Globus pallidus (tissue), 1 donor: ENCODE results near the gene TMOD1.
"Not testable (repeated sequence)": the region's sequence is repeated elsewhere in the genome, so short reads cannot be mapped to it uniquely, and the experiment has no call there.

Source experiments
- DNase-seq: peaks from one replicate; pipeline ENCODE4 v3.0.0-alpha.2; 2015; ENCODE audit warnings: low spot score

Gene TMOD1

DNA sequence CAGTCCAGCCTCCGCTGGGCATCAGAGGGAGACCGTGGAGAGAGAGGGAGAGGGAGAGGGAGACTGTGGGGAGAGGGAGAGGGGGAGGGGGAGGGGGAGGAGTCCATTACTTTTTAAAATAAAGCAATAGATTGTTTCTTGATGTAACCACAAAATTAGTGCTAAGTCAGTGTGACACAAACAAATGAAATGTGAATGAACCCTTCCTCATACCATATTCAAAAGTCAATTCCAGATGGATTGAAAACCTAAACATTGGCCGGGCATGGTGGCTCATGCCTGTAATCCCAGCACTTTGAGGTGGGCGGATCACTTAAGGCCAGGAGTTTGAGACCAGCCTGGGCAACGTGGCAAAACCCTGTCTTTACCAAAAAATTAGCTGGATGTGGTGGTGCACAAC lies 2.6 kb upstream of the TMOD1 start:
- DNase-seq = not testable (repeated sequence)

DNA sequence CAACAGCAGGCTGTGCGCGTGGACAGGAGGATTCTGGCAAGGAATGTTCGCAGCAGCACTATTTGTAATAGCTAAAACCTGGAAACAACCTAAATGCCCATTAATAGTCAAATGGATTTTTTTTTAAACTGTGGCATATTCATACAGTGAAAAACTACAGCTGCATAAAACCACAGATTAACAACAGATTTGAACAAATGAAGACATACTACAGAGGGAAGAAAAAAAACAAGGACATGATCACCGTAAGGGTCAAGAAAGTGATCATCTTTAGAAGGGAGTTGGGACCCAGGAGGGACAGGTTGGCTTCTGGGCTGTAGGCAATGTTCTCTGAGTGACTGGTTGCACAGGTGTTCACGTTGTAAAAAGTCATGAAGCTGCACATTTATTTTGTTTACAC lies 1.2 kb upstream of the TMOD1 start:
- DNase-seq = no peak

DNA sequence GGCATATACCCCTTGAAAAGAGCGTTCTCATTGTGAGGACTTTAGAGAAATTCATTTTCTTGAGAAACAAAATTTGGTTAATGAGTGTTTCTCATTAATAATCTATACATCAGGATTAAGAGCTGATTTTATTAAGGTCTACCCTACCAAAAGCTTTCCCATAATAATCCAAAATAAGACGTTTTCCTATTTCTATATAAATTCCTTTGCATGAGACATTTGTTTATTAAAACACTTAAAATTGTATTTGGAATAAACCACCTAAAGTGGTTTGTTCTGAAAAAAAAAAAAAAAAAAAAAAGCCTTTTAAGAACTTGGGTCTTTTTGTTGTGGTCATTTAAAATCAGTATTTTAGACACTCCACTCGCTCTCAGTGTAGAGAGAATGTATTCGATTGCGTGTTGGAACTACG lies 695 bp upstream of the TMOD1 start:
- no peak for DNase-seq

DNA sequence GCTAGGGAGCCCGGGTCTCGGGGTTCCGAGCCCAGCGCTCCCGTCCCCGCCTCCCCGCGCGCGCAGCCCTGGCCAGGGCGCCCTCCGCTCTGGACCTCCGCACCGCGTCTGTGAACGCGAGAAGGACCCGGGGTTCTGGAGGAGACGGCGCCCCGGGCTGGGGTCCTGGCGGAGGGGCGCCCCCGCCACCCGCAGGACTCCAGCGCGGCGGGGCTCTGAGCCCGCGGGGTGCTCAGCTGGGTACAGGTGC lies 431 bp downstream of the TMOD1 start:
- no peak for DNase-seq

DNA sequence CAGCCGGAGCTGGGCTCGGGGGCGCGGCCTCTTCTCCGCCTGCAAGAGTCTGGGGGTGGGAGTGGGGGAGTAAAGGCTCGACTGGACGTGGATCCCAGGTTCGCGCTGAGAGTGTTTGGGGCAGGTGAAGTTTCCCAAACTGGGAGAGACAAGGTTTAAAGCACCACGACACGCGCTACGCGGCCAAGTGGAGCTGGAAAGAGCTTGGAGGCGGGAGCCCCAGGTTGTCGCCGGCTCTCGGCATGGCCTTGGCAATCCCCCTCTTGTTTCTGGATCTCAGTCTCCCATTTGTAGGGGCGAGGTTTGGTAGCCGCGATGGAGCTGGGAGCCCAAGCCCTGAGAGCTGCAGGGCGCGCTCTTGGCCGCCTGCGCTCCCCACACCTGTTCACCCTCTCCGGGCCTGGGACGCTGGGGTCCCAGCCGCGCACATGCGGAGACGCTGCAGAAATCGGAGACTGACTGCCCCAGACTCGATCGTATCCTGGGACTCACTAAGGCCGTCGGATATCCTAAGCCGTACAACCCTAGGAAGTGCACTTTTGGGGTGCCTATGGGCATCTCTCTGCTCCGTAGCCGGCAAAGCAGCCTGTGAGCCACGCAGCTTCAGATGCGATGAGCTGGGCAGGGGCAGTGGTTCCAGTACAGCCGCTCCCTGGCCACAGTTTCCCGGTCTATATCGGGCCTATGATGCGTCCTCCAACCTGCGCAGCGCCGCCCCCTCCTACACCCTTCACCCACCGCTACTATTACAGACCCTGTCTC lies 937 bp downstream of the TMOD1 start:
- DNase-seq = peak; percentile 21

DNA sequence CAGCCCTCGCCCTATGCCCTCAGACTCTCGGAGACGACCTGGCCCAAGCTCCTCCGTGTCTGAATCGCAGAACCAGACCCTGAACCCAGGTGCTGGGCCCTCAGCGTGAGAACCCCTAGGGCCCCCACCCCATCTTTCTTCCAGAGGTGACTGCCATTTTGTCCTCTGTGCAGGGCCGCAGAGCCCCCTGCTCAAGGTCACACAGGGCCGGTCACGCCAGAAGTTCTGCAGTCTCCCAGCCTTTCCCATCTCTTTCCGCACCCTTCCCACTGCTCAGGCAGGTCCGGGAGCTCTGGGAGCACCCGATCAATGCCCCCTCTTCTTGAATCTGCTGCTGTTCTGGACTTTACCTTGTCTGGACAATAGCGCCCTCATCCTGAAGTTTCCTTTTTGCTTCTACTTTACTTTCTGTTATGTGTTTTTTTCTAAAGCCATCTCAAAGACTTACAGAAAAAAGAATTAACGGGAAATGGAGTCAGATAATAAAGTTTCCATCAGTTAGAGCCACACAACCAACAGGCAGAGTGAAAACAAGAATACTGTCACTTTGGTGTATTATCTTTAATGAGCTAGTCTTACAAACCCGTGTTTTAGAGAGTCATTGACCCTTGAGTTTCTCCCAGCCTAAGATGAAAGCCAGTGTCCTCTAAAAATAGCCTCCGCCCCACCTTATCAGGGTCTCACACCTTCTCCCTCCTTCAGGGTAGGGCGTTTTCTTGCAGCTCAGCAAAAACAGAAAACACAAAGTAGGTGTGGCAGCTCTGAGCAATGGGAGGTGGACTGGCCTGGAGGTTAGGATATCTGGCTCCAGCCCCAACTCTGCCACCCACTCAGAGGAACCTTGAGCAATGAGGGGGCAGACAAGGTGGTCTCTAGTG lies 1.8 kb downstream of the TMOD1 start:
- DNase-seq = no peak

DNA sequence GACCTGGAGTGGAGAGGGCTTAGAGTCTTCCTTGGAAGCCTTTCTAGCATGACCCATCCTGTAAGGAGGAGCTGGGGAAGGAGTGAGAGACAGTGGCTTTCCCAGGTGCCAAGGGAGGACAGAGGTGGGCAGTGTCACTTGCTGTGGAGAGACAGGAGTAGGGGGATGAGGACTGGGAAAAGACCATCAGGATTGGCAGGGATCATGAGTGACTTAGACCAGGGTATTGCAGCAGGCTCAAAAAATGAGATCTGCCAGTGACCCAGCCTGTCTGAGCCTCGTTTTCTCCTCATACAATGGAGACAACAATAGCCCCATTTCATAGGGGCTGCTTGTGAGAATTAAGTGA lies 2.4 kb downstream of the TMOD1 start:
- DNase-seq = no peak

DNA sequence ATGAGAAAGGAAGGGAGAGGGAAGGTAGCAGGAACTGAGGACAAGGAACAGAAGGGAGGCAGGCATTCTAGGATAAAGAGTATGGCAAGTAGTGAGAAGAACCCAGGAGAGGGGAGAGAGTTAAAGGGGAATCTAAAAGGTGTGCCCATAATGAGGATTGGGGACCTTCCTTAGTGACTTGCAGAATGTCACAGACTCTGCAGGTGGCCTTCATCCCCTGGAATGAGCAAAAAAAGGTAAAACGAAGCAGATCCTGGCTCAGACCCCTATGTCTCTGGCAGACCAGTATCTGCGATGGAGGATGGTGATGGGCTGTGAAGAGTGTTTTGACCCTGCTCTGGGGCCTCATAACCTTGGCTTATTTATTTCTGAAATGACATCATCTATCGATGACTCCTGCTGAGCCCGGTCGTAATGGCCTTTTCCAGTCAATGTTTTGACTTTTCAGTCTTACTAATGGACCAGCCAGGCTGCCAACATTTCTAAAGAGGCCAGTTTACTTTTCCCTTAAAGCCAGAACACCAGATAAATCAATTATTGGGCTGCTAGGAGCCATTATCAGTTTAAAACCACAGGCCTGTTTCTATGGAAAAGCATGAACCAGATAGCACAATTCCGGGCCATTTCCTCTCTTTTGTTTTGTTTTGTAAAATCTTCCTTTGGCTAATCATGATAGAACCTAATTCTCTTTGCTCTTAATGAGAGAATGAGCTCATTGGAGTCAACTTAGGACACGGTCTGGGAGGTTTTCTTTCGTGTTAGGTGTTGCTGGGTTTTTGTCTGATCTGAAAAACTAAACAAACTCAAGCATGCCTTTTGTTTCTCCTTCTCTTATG lies 3.1 kb downstream of the TMOD1 start:
- no peak for DNase-seq

DNA sequence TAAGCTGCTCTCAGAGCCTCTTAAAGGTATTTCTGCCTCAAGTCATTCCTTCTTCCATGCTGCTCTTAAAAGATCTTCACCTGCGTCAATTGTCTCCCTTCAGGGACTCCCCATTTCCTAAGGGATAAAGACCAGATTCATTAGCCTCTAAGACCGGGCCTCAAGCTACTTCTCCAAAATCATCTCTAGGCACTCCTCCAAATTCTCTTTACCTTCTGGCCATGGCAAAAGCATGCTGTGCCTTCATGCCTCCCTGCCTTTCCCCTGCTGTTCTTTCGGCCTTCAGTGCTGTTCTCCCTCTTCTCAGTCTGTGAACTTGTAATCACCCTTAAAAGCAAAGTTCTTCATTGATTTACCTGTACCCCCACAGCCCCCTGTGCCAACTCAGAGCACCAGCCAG lies 4.4 kb downstream of the TMOD1 start:
- DNase-seq = no peak

DNA sequence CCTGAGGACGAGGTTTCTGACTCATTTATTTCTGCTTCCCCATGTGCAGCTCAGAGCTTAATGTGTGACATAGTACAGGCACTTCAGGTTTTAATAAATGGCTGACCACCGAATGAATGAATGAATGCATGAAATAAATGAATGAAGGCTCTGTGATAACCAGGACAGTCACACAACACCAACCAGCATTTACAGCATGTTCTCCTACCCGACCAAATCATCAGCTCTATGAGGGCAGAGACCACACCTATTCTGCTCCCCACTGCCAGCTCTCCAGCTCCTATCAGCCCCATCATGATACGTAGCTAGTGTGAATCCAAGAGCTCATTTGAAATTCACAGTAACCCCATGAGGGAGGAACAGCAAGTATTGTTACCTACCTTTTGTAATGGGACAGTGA lies 4.8 kb downstream of the TMOD1 start:
- no peak for DNase-seq

DNA sequence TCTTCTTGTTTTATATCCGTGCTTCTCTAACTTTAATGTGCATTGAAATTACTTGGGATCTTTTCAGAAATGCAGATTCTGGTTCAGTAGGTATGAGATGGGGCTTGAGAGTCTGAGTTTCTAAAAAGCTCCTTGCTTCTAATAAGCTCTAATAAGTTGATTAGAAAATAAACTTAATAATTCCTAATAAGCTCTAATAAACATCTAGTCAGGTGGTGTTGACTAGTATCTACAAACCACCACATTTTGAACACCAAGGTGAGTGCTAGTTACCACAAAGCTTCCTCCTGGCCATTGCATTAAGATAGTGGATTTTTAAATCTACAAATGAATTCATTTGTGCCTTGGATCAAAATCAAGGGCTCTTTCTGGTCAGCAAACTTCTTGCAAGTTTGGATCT lies 5.3 kb downstream of the TMOD1 start:
- no peak for DNase-seq

DNA sequence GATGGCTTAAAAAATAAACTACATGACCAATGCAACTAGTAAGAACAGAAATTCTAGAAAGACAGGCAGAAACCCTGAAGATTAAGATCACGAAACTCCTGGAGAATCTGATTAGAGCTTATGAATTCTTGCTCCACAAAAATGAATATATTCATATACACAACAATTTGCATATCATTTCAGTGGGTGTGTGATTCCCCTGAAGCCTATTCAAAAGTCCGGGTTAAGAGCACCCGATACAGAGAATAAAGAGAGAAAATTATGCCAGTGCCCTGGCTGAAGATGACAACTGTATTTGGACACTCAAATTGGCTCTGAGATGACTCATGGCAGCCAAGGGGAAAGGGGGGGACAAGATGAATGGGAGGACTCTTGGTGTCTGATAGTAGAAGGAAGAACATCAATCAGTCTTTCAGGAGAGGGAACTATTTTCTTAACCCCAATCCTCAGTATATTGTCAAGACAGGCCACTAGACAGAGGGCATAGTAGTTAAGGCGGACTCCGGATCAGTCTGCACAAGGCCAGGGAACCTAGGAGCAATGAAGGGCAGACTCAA lies 6.0 kb downstream of the TMOD1 start:
- DNase-seq = no peak

DNA sequence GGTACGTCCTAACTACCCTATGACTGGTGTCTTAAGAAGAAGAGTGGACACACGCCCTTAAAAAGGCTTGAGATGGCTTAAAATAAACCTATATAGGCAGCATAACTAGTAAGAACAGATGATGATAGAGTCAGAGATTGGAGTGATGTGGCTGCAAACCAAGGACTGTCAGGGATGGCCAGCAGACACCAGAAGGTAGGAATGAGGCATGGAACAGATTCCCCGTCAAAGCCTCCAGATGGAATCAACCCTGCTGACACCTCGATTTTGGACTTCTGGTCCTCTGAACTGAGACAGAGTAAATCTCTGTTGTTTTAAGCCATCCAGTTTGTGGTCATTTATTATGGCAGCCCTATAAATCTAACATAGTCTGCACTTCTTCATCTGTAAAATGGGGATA lies 7.4 kb downstream of the TMOD1 start:
- DNase-seq = no peak

DNA sequence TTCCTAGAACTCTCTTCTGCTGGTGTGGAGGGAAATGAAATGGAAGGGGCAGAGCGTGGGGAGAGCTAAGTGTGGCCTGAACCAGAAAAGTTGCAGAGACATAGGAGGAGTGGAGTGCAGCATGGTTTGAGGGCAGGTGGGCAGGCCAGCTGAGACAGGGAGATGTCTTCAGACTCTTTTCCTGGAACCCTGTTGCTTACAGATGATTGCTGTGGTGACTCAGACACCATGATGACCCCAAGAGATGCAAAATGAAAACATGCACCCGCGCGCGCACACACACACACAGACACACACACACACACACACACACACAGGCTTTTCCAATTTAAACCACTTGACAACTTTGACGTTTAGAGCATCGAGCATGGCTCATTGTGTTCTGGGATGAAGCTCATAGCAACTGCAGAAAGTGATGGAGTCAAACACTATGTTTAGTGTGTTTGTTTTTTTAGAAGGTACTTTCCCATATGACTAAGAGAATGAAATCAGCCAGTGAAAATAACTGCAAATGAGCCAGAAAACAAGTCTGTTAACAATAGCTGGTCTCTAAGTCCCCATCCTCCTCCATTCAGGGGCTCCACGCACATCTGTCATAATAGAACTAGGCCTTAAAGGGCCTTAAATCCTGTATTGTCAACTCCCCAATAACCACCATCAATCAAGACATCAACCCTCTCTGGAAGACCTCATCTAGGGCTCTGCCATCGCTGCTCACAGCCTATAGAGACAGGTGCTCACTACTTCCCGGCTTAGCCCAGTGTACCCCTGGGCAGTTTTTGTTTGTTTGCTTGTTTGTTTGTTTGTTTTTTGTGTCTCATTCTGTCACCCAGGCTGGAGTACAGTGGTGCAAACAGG lies 9.6 kb downstream of the TMOD1 start:
- no peak for DNase-seq

DNA sequence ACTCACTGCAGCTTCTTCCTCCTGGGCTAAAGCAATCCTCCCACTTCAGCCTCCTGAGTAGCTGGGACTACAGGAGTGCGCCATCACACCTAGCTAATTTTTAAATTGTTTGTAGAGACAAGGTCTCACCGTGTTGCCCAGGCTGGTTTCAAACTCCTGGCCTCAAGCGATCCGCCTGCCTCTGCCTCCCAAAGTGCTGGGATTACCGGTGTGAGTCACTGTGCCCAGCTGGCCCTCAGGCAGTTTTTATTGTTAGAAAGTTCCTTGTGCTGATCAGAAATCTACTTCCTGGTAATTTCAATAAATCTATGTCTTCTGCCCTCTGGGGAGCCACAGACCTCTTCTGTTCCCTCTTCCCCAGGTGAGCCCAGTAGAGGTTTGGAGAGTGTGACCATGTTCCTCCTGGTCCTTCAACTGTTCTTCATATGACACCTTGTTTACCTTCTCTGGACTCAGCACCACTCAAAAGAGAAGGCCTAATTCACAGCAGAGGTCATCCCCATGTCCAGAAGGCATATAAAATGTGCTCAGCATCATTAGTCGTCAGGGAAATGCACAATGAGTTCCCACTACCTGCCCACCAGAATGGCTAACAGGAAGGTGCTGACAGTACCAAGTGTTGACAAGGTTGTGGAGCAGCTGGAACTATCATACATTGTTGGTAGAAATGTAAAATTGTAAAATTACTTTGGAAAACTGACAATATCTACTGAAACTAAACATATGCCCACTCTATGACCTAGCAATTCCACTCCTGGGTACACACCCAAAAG lies 10.4 kb downstream of the TMOD1 start:
- no peak for DNase-seq

DNA sequence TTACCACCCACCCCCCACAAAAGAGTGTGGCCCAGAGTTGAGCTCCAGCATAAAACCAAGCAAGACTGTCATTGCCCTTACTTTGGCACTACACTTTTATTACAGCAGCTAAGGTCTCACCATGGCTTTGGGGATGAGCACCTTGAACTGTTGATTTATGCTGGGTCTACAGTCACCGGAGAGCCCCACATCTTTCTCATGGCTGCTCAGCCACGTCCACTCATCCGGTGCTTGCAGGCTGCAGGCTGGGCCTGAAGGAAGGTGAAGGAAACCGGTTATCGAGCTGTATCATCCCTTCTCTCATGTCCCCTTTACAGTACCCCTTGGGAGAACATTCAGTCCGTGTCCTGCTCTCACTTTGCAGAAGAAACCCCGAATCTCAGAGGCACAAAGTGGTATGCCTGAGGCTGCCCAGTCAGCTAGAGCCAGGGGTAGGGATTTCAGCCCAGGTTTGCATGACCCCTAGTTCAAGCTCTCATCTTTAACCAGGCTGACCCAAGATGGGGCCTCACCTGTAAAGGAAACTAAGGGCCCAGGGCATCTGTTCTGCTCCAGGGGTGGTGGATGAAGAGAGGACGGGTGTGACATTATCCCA lies 11.6 kb downstream of the TMOD1 start:
- no peak for DNase-seq

DNA sequence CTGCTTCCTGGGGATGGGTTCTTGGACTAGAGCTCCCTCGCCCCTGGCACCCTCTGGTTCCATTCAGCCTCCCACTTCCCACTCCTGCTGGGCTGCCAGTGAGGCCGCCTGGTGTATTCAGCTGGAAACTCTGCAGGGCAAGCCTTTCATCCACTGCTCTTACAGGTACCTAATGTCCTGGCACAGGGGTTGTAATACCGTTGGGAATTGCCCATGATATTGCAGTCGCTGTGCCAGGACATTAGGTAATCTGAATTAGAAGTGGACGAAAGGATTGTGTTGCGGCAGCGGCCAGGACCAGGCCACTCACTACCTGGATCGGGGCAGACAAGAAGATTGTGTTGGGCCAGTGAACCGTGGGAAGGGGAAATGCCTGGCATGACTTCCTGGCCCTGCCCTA lies 13.1 kb downstream of the TMOD1 start:
- no peak for DNase-seq

DNA sequence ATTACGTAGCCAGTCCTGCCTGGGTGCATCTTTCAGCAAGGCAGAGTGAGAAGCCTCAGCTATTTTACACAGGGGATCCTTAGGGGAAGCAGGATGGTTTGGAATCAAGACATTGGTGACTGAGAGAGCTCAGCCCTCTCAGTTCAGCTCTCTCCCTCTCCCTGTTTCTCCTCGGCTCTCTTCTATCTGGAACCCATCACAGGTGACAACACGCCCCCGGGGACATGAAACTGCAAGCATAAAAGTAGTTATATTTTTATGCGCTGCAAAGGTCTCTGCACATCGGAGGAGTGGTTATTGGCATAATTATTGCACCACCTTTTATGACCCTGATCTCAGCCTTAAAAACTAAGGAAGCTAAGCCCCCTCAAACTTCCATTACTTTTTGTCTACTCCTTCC lies 14.2 kb downstream of the TMOD1 start:
- DNase-seq = no peak

DNA sequence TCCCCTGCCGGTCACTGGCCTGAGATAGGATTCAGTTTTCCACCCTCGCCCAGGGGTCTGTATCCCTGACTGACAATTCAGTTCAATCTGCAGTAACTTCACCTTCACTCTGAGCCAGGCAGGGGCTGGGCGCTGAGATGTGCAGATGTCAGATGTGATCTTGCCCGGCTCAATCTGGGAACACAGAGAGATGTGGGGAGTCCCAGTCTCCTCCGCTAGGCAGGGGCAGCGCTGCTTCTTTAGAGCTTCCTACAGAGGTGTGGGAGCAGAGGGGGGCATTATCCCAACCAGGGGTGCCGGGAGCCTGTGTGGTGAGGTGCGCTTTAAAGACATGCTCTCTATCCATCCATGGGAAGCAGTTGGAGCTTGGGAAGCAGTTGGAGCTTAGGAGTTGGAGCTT lies 14.6 kb downstream of the TMOD1 start:
- no peak for DNase-seq

DNA sequence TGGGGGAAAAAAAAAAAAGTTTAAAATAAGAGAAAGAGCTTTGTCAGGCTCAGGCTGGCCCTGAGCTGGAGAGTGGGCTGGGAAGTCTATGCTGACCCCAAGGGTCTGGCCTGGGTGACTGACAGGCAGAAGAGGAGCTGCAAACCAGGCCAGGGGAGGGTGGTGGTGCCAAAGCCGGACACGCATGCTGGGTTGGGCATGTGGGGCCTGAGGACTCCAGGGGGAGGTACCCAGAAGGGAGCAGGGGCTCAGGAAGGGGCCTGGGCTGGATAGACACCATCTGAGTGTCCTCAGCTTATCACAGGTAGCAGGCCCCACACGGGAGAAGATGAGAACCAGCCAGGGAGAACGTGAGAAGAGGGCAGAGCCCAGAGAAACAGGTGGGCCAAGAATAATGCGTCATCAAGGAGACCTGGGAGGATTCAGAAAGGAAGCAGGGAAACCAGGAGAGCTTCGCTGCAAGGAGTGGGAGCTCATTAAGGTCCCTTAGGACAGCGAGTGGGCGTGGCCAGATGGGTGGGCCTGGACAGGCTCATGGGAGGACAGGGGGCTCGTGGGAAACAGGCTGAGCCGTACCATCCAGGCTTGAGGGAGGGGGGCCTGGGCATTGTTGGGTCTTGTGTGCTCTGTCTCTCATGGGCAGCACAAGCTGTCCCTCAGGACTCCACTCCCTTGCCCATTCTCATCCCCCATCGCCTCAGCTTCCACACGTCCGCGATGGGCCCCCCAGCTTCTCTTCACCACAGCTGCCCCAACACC lies 16.0 kb downstream of the TMOD1 start:
- no peak for DNase-seq
